IMR-90 (cell line): ENCODE results near the gene PLCG2. TPM values are rescaled to one million over a fixed set of nuclear protein-coding genes. Genes with fewer than 3 reads are reported as not detected.

Experiments
- ATAC-seq: fragments of 200-7000 bp; cut with Tn5 transposase; 2 replicates; pipeline ENCODE4 v1.9.1; 2020; ENCODE audit warnings: low read depth, mild to moderate bottlenecking, moderate library complexity
- BruUV-seq: library from RNA; stranded (reverse); fragments of 400-500 nt; replicated peaks from 2 replicates; lab custom pipeline; 2021; lab: Mats Ljungman, UMichigan
- CTCF ChIA-PET: fragments of 300-600 bp; formaldehyde crosslinking; extraction: SDS; loops from one replicate; lab custom pipeline; 2021; ENCODE audit warnings: antibody characterized with exemption; lab: Yijun Ruan, JAX
- POLR2A ChIA-PET: fragments of 300-600 bp; sonication (Branson Sonifier 250); formaldehyde crosslinking; loops from one replicate; lab custom pipeline; 2022; ENCODE audit warnings: antibody characterized with exemption; ENCODE audit not compliant: unreplicated experiment; lab: Charles Lee
- DNase-seq: peaks from one replicate; pipeline ENCODE4 v3.0.0; 2013
- H2AFZ ChIP-seq: replicated peaks from 2 replicates; pipeline ENCODE3; 2013; ENCODE audit warnings: low read length, mild to moderate bottlenecking; ENCODE audit not compliant: poor library complexity
- H2AK5ac ChIP-seq: 2 replicates; pipeline ENCODE4 v1.6.1; 2013; ENCODE audit warnings: low read depth, low read length, inconsistent platforms
- H2AK9ac ChIP-seq: replicated peaks from 2 replicates; pipeline ENCODE3; 2013; ENCODE audit warnings: mild to moderate bottlenecking, low read depth, low read length, moderate library complexity; ENCODE audit not compliant: poor library complexity
- H2BK120ac ChIP-seq: 2 replicates; pipeline ENCODE4 v1.6.1; 2013; ENCODE audit warnings: low read depth, low read length, inconsistent platforms
- H2BK15ac ChIP-seq: 3 replicates; pipeline ENCODE4 v1.6.1; 2013; ENCODE audit warnings: low read depth, low read length, inconsistent platforms
- H2BK20ac ChIP-seq: 2 replicates; pipeline ENCODE4 v1.6.1; 2013; ENCODE audit warnings: low read depth, mild to moderate bottlenecking, inconsistent platforms, low read length, moderate library complexity
- H2BK5ac ChIP-seq: 2 replicates; pipeline ENCODE4 v1.6.1; 2013; ENCODE audit warnings: mild to moderate bottlenecking, low read depth, low read length, inconsistent platforms; ENCODE audit not compliant: poor library complexity, severe bottlenecking
- H3K14ac ChIP-seq: replicated peaks from 2 replicates; pipeline ENCODE4 v1.6.1; 2013; ENCODE audit warnings: low read depth, low read length, inconsistent platforms
- H3K18ac ChIP-seq: 2 replicates; pipeline ENCODE4 v1.6.1; 2013; ENCODE audit warnings: low read depth, low read length, control low read depth
- H3K23ac ChIP-seq: 2 replicates; pipeline ENCODE4 v1.6.1; 2013; ENCODE audit warnings: low read depth, low read length, inconsistent platforms
- H3K27ac ChIP-seq: 2 replicates; pipeline ENCODE4 v1.5.1; 2013; ENCODE audit warnings: mild to moderate bottlenecking, control low read depth, low read length; ENCODE audit not compliant: insufficient read depth
- H3K27me3 ChIP-seq: 2 replicates; pipeline ENCODE4 v1.6.1; 2013; ENCODE audit warnings: low read length; ENCODE audit not compliant: control insufficient read depth, insufficient read depth
- H3K36me3 ChIP-seq: 2 replicates; pipeline ENCODE4 v1.6.1; 2013; ENCODE audit warnings: low read length, mixed read lengths; ENCODE audit not compliant: control insufficient read depth, insufficient read depth
- H3K4ac ChIP-seq: 2 replicates; pipeline ENCODE4 v1.6.1; 2013; ENCODE audit warnings: low read depth, low read length, inconsistent platforms
- H3K4me1 ChIP-seq: 2 replicates; pipeline ENCODE4 v1.6.1; 2013; ENCODE audit warnings: low read length, mixed read lengths; ENCODE audit not compliant: control insufficient read depth, insufficient read depth
- H3K4me2 ChIP-seq: 2 replicates; pipeline ENCODE4 v1.6.1; 2013; ENCODE audit warnings: low read depth, mild to moderate bottlenecking, control low read depth, low read length, moderate library complexity
- H3K4me3 ChIP-seq: 2 replicates; pipeline ENCODE4 v1.5.1; 2013; ENCODE audit warnings: low read depth, mild to moderate bottlenecking, control low read depth, low read length, moderate library complexity; ENCODE audit not compliant: insufficient read depth
- H3K56ac ChIP-seq: 2 replicates; pipeline ENCODE4 v1.6.1; 2013; ENCODE audit warnings: low read length, inconsistent platforms; ENCODE audit not compliant: insufficient read depth; ENCODE audit errors: extremely low read depth
- H3K79me1 ChIP-seq, 2 experiments: 2 replicates each; pipeline ENCODE4 v1.6.1; 2013; ENCODE audit warnings: low read length in 2 of 2, inconsistent platforms in 1 of 2, low read depth in 1 of 2
- H3K9ac ChIP-seq: 2 replicates; pipeline ENCODE4 v1.6.1; 2013; ENCODE audit warnings: low read depth, low read length, control low read depth
- H3K9me1 ChIP-seq: 2 replicates; pipeline ENCODE4 v1.6.1; 2013; ENCODE audit warnings: low read length, inconsistent platforms; ENCODE audit not compliant: insufficient read depth
- H3K9me3 ChIP-seq: 2 replicates; pipeline ENCODE4 v1.6.1; 2013; ENCODE audit warnings: low read length; ENCODE audit not compliant: control insufficient read depth, insufficient read depth
- H4K20me1 ChIP-seq: 2 replicates; pipeline ENCODE4 v1.6.1; 2013; ENCODE audit warnings: low read length, inconsistent platforms; ENCODE audit not compliant: insufficient read depth
- H4K5ac ChIP-seq: 2 replicates; pipeline ENCODE4 v1.6.1; 2013; ENCODE audit warnings: mild to moderate bottlenecking, low read depth, low read length, control low read depth
- H4K8ac ChIP-seq, 2 experiments: 2 replicates each; pipeline ENCODE4 v1.6.1; 2013; ENCODE audit warnings: low read depth in 2 of 2, low read length in 2 of 2, control low read depth in 1 of 2, inconsistent platforms in 1 of 2
- H4K91ac ChIP-seq: 2 replicates; pipeline ENCODE4 v1.6.1; 2013; ENCODE audit warnings: low read depth, low read length, inconsistent platforms; ENCODE audit not compliant: insufficient read depth
- BHLHE40 ChIP-seq: fragments of 150-350 bp; IDR thresholded peaks from 2 replicates; pipeline ENCODE4 v1.6.1; 2016; ENCODE audit warnings: mild to moderate bottlenecking, low read depth, low read length
- USF2 ChIP-seq: fragments of 150-350 bp; IDR thresholded peaks from 2 replicates; pipeline ENCODE4 v1.6.1; 2017; ENCODE audit warnings: mild to moderate bottlenecking, antibody characterized with exemption, low read length, low read depth
- WGBS, 2 experiments: methylation state at CpG; one replicate each; pipeline versions ENCODE4 v1.1.5 to v1.1.7; 2013; ENCODE audit warnings: missing lambda C conversion rate in 2 of 2; ENCODE audit not compliant: insufficient read length in 1 of 2; ENCODE audit errors: extremely low coverage in 2 of 2; 5-methylcytosine and 5-hydroxymethylcytosine counted together
- dilution Hi-C: fragments of 300-500 bp; cut with HindIII; formaldehyde crosslinking; loops from one replicate; pipeline ENCODE4 v1.14.3; 2018; ENCODE audit warnings: low sequenced_read_pairs; ENCODE audit not compliant: unreplicated experiment
- in situ Hi-C: fragments of 300-500 bp; cut with MboI; formaldehyde crosslinking; loops from 3 replicates; pipeline ENCODE4 v1.14.3; 2019; ENCODE audit warnings: low sequenced_read_pairs, inconsistent platforms, mixed read lengths
- intact Hi-C: fragments of 100-400 bp; cut with micrococcal nuclease; formaldehyde crosslinking; loops from 2 replicates; pipeline ENCODE4 v1.10.0; 2022
- polyA plus RNA-seq, 3 experiments: library from polyadenylated mRNA; depleted of rRNA; stranded (reverse); fragments of >200 nt; gene quantifications; 2 replicates each; pipeline ENCODE4 v1.2.3, GENCODE V29; 2012; ENCODE audit warnings: low replicate concordance in 1 of 3
- total RNA-seq: library from RNA; depleted of rRNA; stranded (reverse); fragments of >200 nt; gene quantifications from 2 replicates; pipeline ENCODE4 v1.2.3, GENCODE V29; 2012

PLCG2 gene
- total and polyA plus RNA-seq, 2 of the 4 experiments (the other 2 are of a cell fraction) = 0.14 to 0.18 TPM

DNA sequence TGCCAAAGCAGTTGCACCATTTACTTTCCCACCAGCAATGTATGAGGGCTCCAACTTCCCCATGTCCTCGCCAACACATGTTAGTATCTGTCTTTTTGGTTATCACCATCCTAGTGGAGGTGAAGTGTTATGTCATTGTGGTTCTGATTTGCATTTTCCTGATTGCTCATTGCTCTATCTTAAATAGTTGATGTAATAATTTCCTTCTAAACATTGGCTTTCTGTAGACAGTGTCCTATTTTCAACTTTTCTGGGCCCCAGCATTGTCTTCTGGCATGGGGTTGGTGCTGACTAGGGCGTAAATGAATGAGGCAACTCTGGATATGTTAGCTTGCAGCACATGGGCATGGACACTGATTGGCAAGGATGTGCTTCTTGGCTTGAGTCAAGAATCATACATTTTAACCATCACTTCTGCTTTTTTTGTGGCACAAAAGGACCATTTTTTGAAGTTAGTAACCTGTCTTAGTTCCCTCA lies 25.1 kb downstream of the PLCG2 start:
- no peaks in the 10 kb centered on the region for H3K36me3 ChIP-seq
- no TSS peak for BruUV-seq

More for the DNA sequence above, 25.1 kb downstream of the PLCG2 start:
- Histone ChIP-seq H2AFZ (no peak overlapping the region), H4K20me1 (no peaks in the 10 kb centered on the region), H3K23ac (no peak overlapping the region), H2AK5ac (no peak overlapping the region), H3K9ac (no peak overlapping the region), H3K56ac (no peak overlapping the region), H3K14ac (no peak overlapping the region), H3K9me1 (no peaks in the 10 kb centered on the region), H3K27ac (no peak overlapping the region), H3K4ac (no peak overlapping the region), H2BK120ac (no peak overlapping the region), H3K79me1 (no peaks in the 10 kb centered on the region), H4K5ac (no peak overlapping the region), H2BK5ac (no peak overlapping the region), H2BK20ac (no peak overlapping the region), H4K91ac (no peak overlapping the region), H2BK15ac (no peak overlapping the region), H3K4me1 (no peaks in the 10 kb centered on the region), H3K4me3 (no peak overlapping the region), H3K4me2 (no peak overlapping the region), H4K8ac (no peak overlapping the region), H2AK9ac (no peak overlapping the region), H3K9me3 (no peaks in the 10 kb centered on the region), H3K18ac (no peak overlapping the region), H3K27me3 (no peaks in the 10 kb centered on the region; the same call in 1 of the 2 replicates)
- intact Hi-C loops = no loop called here
- ChIA-PET CTCF (no interaction called here), POLR2A (no interaction called here)
- dilution Hi-C loops = no loop called here
- in situ Hi-C loops = no loop called here
- ATAC-seq (no peak), DNase-seq (no peak)
- no CpG with 5 or more reads among the region's 2 CpGs for WGBS, 2 experiments
- TF ChIP-seq USF2 = no peak
- TF ChIP-seq BHLHE40 = no peak
